ENCODE data around the gene RBMS3.

GRCh38 chr3:29466442-29466841, 185.6 kb downstream of the RBMS3 start:
- TF ChIP-seq CTCF (IDR thresholded peaks at IDR 0.05; ENCODE audit: control extremely low read depth in 1 of 3, insufficient read depth in 1 of 3, low read depth in 1 of 3, low read length in 3 of 3) (no peak), CEBPB (IDR thresholded peaks at IDR 0.05; ENCODE audit: low read depth, low read length) (no peak), NANOG (IDR thresholded peaks at IDR 0.05; ENCODE audit: insufficient read depth, low read depth, low read length, poor library complexity, severe bottlenecking) (no peak), CBX8 (IDR thresholded peaks at IDR 0.05; ENCODE audit: borderline replicate concordance, low read depth, low read length) (no peak), CREB1 (IDR thresholded peaks at IDR 0.05) (no peak), KDM1A (IDR thresholded peaks at IDR 0.05; ENCODE audit: borderline replicate concordance, low read length) (no peak), TAF1 (IDR thresholded peaks at IDR 0.05; ENCODE audit: low read depth, low read length) (no peak), NRF1 (IDR thresholded peaks at IDR 0.05; ENCODE audit: low read depth, low read length) (no peak), MAFK (IDR thresholded peaks at IDR 0.05; ENCODE audit: low read depth, low read length) (no peak), RFX5 (IDR thresholded peaks at IDR 0.05; ENCODE audit: borderline replicate concordance, low read depth, low read length) (no peak), YY1 (IDR thresholded peaks at IDR 0.05; ENCODE audit: low read depth, low read length) (no peak), SP4 (IDR thresholded peaks at IDR 0.05; ENCODE audit: low read length) (no peak), SIX5 (IDR thresholded peaks at IDR 0.05; ENCODE audit: low read depth, low read length) (no peak), CTBP2 (IDR thresholded peaks at IDR 0.05; ENCODE audit: borderline replicate concordance, insufficient read depth, insufficient read length, low read length) (no peak)
